AG20443 (cell line): ENCODE data around the gene SLC43A2.
"Not testable (repeated sequence)": the region's sequence is repeated elsewhere in the genome, so short reads cannot be mapped to it uniquely, and the experiment has no call there.

Experiments
- DNase-seq: peaks from one replicate; pipeline ENCODE4 v3.0.0; 2012; ENCODE audit warnings: low spot score, mixed read lengths

Gene SLC43A2

GRCh38 chr17:1535737-1536136, 92.9 kb downstream of the SLC43A2 start:
- DNase-seq = no peak

GRCh38 chr17:1533661-1534325, 94.8 kb downstream of the SLC43A2 start:
- DNase-seq = no peak

GRCh38 chr17:1532836-1533602, 95.6 kb downstream of the SLC43A2 start:
- no peak for DNase-seq

- DNase-seq = no peak
Measured at GRCh38 chr17:1529863-1530262, 98.8 kb downstream of the SLC43A2 start.

- DNase-seq = not testable (repeated sequence)
Measured at GRCh38 chr17:1526876-1527275, 101.8 kb downstream of the SLC43A2 start.

- no peak for DNase-seq
Measured at GRCh38 chr17:1522626-1523025, 106.0 kb downstream of the SLC43A2 start.

- no peak for DNase-seq
Measured at GRCh38 chr17:1521086-1521640, 107.5 kb downstream of the SLC43A2 start.

GRCh38 chr17:1519678-1520077, 109.0 kb downstream of the SLC43A2 start:
- DNase-seq = no peak
